Measurements from ENCODE around the gene TUBA4A. TPM values are rescaled to one million over a fixed set of nuclear protein-coding genes. Genes with fewer than 3 reads are reported as not detected.
A peak's percentile ranks its signal among the peaks of the same experiment; 100 is the strongest.

Gene TUBA4A
- total and polyA plus RNA-seq, 9 of the 15 experiments (the other 6 are each of a cell fraction or from before 2014, with no cell fraction given), result 25.1 to 174 (median 42.4) TPM

- no peak for TF ChIP-seq FOXP4 (CRISPR knock-in tag; IDR thresholded peaks at IDR 0.05; ENCODE audit: borderline replicate concordance)
- peak; percentile 46; the same call in 1 of the 2 replicates for TF ChIP-seq TEAD4 (IDR thresholded peaks at IDR 0.05; ENCODE audit: low read length)
- no peak for TF ChIP-seq TEAD4 (CRISPR knock-in tag; IDR thresholded peaks at IDR 0.05; ENCODE audit: borderline replicate concordance)
- 0 out of 4 replicates have a peak, but pooled peaks of 1 of the 2 experiments have one; percentile 33 for TF ChIP-seq ZNF639 (CRISPR knock-in tag; conservative IDR thresholded peaks at IDR 0.05 in 1 of 2, IDR thresholded peaks at IDR 0.05 in 1 of 2)
- TF ChIP-seq ZNF41 (CRISPR knock-in tag; conservative IDR thresholded peaks at IDR 0.05), result no peak
- no peak for TF ChIP-seq RNF2 (IDR thresholded peaks at IDR 0.05)
- TF ChIP-seq YY1 (IDR thresholded peaks at IDR 0.05; ENCODE audit: borderline replicate concordance in 1 of 3, control insufficient read depth in 1 of 3, extremely low read depth in 1 of 3, insufficient read depth in 3 of 3, insufficient read length in 1 of 3, insufficient replicate concordance in 2 of 3, low read depth in 1 of 3, low read length in 2 of 3), result peak in 2 of 3 experiments; percentile 12 to 61
- no peak for TF ChIP-seq HINFP (tag; conservative IDR thresholded peaks at IDR 0.05; ENCODE audit: low read depth)
- TF ChIP-seq EP300 (IDR thresholded peaks at IDR 0.05; ENCODE audit: low read length), result no peak
- TF ChIP-seq JUND (IDR thresholded peaks at IDR 0.05; ENCODE audit: borderline replicate concordance, low read depth, low read length), result no peak
- TF ChIP-seq JUND (tag; IDR thresholded peaks at IDR 0.05; ENCODE audit: borderline replicate concordance, low read depth, low read length), result peak; percentile 28; the same call in 1 of the 3 replicates
- peak; percentile 33; the same call in 1 of the 2 replicates for TF ChIP-seq PKNOX1 (IDR thresholded peaks at IDR 0.05)
- peak; percentile 14; the same call in 1 of the 2 replicates for TF ChIP-seq L3MBTL2 (IDR thresholded peaks at IDR 0.05)
- TF ChIP-seq ZBTB5 (IDR thresholded peaks at IDR 0.05), result no peak
- 0 out of 2 replicates have a peak, but pooled peaks have one; percentile 13 for TF ChIP-seq SMARCA4 (IDR thresholded peaks at IDR 0.05)
- TF ChIP-seq IRF2 (CRISPR knock-in tag; IDR thresholded peaks at IDR 0.05), result no peak
- TF ChIP-seq EHMT2 (IDR thresholded peaks at IDR 0.05), result no peak
These were observed 34.0 kb upstream of the TUBA4A start (continued) for GRCh38 chr2:219287580-219288265.
